Gastrocnemius medialis (tissue), 4 donors: ENCODE data around the gene WDR48. TPM values are rescaled to one million over a fixed set of nuclear protein-coding genes. Genes with fewer than 3 reads are reported as not detected.

Experiments used
- ATAC-seq, 2 donors: fragments of 150-250 bp; one replicate each; pipeline ENCODE4 v1.9.1; 2016
- DNase-seq, 2 donors: peaks; one replicate each; pipeline ENCODE4 v3.0.0-alpha.2; 2019
- H3K27ac ChIP-seq, 4 donors: fragments of 200-600 bp; sonication (generic); 1 replicate in 1 of 4; 2 replicates in 3 of 4; pipeline ENCODE4 v1.5.1; 2016 to 2018; ENCODE audit warnings: mild to moderate bottlenecking in 2 of 4, moderate library complexity in 1 of 4
- H3K27me3 ChIP-seq, 3 donors: fragments of 200-600 bp; sonication (generic) in 2 of 3; 1 replicate in 1 of 3; 2 replicates in 2 of 3; pipeline versions ENCODE4 v1.5.1 to v1.6.0; 2016 to 2019; ENCODE audit warnings: mild to moderate bottlenecking in 1 of 3, moderate library complexity in 1 of 3
- H3K36me3 ChIP-seq, 2 donors: fragments of 200-600 bp; sonication (generic) in 1 of 2; one replicate each; pipeline ENCODE4 v1.5.1; 2017 to 2018
- H3K4me1 ChIP-seq, 2 donors: fragments of 200-600 bp; sonication (generic) in 1 of 2; one replicate each; pipeline ENCODE4 v1.5.1; 2016 to 2017; ENCODE audit warnings: mild to moderate bottlenecking in 2 of 2
- H3K4me3 ChIP-seq, 4 donors: fragments of 200-600 bp; sonication (generic) in 3 of 4; 1 replicate in 1 of 4; 2 replicates in 3 of 4; pipeline ENCODE4 v1.5.1; 2016 to 2019; ENCODE audit warnings: mild to moderate bottlenecking in 2 of 4
- H3K9me3 ChIP-seq, 3 donors: fragments of 200-600 bp; sonication (generic) in 2 of 3; 1 replicate in 1 of 3; 2 replicates in 2 of 3; pipeline ENCODE4 v1.5.1; 2016 to 2019
- POLR2A ChIP-seq, 2 donors: fragments of 450-650 bp; IDR thresholded peaks; one replicate each; pipeline ENCODE4 v1.6.1; 2017; ENCODE audit warnings: antibody characterized with exemption in 2 of 2, mild to moderate bottlenecking in 2 of 2, moderate library complexity in 2 of 2
- in situ Hi-C, 4 donors: fragments of 200-750 bp; cut with MboI; loops; one replicate each; pipeline versions ENCODE4 v1.15.0 to v1.8.0; 2017; ENCODE audit warnings: low sequenced_read_pairs in 4 of 4
- intact Hi-C: fragments of 100-400 bp; cut with DNase I; formaldehyde crosslinking; loops from one replicate; pipeline ENCODE4 v1.15.1; 2023; ENCODE audit warnings: low total_unique reads
- total RNA-seq, 4 donors: library from RNA; depleted of rRNA; stranded (reverse); fragments of >200 nt; gene quantifications; one replicate each; pipeline versions ENCODE4 v1.1.0 to v1.2.3, GENCODE V29; 2016
- TF ChIP-seq, protein P1 (sequence below), 5 experiments: fragments of 450-650 bp in 3 of 5; fragments of 200-600 bp in 2 of 5; sonication (generic) in 2 of 5; IDR thresholded peaks in 4 of 5; conservative IDR thresholded peaks in 1 of 5; 1 replicate in 4 of 5; 2 replicates in 1 of 5; pipeline ENCODE4 v1.5.1; 2016 to 2019; ENCODE audit warnings: antibody characterized with exemption in 5 of 5, mild to moderate bottlenecking in 3 of 5, moderate library complexity in 3 of 5

WDR48 gene
- total RNA-seq, 4 donors from 2014 or later: 14.8 to 26.5 (median 19.8) TPM

DNA sequence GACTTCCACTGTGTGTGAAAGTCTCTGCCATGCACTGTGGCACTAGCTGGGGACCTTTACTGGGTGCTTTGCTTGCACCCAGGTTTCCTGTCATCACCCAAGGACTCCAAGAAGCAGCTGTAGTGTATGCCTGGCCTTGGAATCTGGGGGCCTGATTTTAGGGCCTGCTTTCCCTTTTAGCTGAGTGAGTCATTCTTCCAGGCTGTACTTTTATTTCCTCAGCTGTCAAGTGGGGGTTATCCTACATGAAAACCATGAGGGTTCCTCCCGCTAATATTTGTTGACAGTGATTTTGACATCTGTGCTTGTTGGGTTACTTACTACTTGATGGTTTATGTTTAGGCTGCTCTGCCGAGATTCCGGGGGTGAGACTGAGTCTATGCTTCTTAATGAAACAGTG, 37.1 kb downstream of the WDR48 start:
- H3K9me3 ChIP-seq: no peaks in the 10 kb centered on the region
- in situ Hi-C loops (no loop called here), intact Hi-C loops (no loop called here)
- TF ChIP-seq, protein P1, sequence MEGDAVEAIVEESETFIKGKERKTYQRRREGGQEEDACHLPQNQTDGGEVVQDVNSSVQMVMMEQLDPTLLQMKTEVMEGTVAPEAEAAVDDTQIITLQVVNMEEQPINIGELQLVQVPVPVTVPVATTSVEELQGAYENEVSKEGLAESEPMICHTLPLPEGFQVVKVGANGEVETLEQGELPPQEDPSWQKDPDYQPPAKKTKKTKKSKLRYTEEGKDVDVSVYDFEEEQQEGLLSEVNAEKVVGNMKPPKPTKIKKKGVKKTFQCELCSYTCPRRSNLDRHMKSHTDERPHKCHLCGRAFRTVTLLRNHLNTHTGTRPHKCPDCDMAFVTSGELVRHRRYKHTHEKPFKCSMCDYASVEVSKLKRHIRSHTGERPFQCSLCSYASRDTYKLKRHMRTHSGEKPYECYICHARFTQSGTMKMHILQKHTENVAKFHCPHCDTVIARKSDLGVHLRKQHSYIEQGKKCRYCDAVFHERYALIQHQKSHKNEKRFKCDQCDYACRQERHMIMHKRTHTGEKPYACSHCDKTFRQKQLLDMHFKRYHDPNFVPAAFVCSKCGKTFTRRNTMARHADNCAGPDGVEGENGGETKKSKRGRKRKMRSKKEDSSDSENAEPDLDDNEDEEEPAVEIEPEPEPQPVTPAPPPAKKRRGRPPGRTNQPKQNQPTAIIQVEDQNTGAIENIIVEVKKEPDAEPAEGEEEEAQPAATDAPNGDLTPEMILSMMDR (IDR thresholded peaks at IDR 0.05 in 4 of 5, conservative IDR thresholded peaks at IDR 0.05 in 1 of 5): no peak
- no peak for TF ChIP-seq POLR2A (IDR thresholded peaks at IDR 0.05)
- no peaks in the 10 kb centered on the region for H3K4me1 ChIP-seq
- H3K27me3 ChIP-seq: no peaks in the 10 kb centered on the region
- no peak overlapping the region for H3K27ac ChIP-seq
- peaks cover 7 to 88% of the 10 kb centered on the region in 2 donors for H3K36me3 ChIP-seq
- DNase-seq: no peak
- no peak for ATAC-seq
- no peak overlapping the region for H3K4me3 ChIP-seq

DNA sequence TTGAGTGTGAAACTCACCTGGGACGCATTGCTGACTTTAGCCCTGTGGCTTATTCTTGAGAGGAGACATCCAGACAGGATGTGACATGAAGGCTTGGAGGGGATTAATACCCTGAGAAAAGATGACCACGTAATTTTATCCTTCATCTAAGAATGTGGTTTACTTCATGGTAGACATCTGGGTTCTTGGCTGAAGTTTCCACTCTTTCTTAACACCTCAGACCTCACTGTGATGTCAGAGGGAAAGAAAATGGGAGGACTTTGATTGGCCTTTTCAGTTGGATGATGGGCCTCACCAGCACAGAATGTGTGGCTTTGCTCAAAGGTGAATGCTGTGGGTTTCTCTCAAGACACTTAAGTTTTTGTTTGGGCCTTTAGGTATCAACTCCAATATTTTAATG, 39.1 kb downstream of the WDR48 start:
- Histone ChIP-seq H3K27me3 (no peaks in the 10 kb centered on the region), H3K4me1 (no peaks in the 10 kb centered on the region), H3K4me3 (no peak overlapping the region), H3K9me3 (no peaks in the 10 kb centered on the region), H3K36me3 (peaks cover 7 to 92% of the 10 kb centered on the region in 2 donors), H3K27ac (no peak overlapping the region)
- DNase-seq (no peak), ATAC-seq (no peak)
- in situ Hi-C loops: no loop called here
- TF ChIP-seq, protein P1 (IDR thresholded peaks at IDR 0.05 in 4 of 5, conservative IDR thresholded peaks at IDR 0.05 in 1 of 5): no peak
- TF ChIP-seq POLR2A (IDR thresholded peaks at IDR 0.05): no peak
- intact Hi-C loops: no loop called here

DNA sequence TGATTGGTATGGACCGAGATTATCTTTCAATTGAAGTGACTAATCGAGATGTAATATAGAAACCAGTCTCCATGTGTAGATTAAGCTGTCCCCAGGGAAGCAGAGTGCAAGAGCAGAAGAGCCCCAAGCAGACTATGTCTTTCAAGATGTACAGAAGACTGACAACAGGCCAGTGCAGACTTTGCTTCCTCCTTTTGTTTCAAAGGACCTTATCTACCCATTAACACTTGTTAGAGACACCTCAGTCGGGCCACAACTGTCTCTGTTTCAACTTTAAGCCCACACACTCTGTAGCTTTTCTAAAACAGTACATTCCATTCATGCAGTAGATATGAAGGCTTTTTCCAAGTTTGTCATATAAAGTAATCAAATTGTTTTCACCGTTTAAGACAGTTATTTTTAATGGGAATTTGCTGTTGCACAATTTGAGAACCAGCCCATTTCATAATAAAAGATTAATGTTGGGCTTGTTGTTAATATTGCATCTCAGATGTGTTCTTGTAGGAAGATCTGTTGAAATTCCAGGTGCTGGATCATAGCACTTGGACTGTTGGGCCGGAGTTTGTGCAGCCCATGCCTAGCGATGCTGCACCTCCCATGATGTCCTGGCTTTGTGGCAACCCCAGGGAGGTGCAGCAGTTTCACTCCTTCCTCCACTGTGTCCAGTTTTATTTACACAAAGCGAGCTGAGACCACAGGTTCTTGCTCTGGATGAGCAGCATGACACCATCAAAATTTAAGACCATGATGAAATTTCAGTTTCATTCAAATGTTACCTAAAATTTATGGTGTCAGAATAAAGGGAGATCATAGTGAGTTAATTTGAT, 43.2 kb downstream of the WDR48 start:
- H3K4me1 ChIP-seq: no peaks in the 10 kb centered on the region
- H3K27ac ChIP-seq: no peak overlapping the region
- H3K9me3 ChIP-seq: no peaks in the 10 kb centered on the region
- H3K36me3 ChIP-seq: peaks cover 5 to 96% of the 10 kb centered on the region in 2 donors
- no peak overlapping the region for H3K4me3 ChIP-seq
- in situ Hi-C loops (no loop called here), intact Hi-C loops (no loop called here)
- DNase-seq (no peak), ATAC-seq (no peak)
- TF ChIP-seq POLR2A (IDR thresholded peaks at IDR 0.05): no peak
- TF ChIP-seq, protein P1 (IDR thresholded peaks at IDR 0.05 in 4 of 5, conservative IDR thresholded peaks at IDR 0.05 in 1 of 5): no peak
- no peaks in the 10 kb centered on the region for H3K27me3 ChIP-seq

DNA sequence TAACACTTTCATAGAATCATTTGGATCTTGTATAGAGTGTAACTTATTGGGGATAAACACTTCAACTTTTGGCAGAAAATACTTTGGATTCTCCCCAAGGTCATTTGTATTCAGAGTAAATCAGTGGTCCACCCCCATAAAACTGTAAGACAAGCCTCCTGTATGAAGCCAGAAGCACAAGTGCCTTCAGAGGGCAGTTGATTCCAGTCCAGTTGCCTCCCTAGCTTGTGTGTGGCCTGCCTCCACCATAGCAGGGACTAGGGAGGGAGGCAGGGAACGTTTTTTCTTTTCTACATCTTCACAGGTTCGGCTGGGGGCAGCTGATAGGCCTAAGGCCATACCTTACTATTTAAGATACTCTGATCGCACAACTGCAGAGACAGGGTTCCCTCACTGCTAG, 44.0 kb downstream of the WDR48 start:
- Histone ChIP-seq H3K4me1 (no peaks in the 10 kb centered on the region), H3K27ac (no peak overlapping the region), H3K36me3 (peaks cover 0 to 93% of the 10 kb centered on the region in 2 donors), H3K9me3 (no peaks in the 10 kb centered on the region), H3K4me3 (no peak overlapping the region), H3K27me3 (no peaks in the 10 kb centered on the region)
- ATAC-seq (no peak), DNase-seq (no peak)
- TF ChIP-seq, protein P1 (IDR thresholded peaks at IDR 0.05 in 4 of 5, conservative IDR thresholded peaks at IDR 0.05 in 1 of 5): no peak
- no peak for TF ChIP-seq POLR2A (IDR thresholded peaks at IDR 0.05)
- intact Hi-C loops: no loop called here
- in situ Hi-C loops: no loop called here
